Chondrocyte (in vitro differentiated cells): ENCODE results near the gene ANKRD11. TPM values are rescaled to one million over a fixed set of nuclear protein-coding genes. Genes with fewer than 3 reads are reported as not detected.
"Not testable (repeated sequence)": the region's sequence is repeated elsewhere in the genome, so short reads cannot be mapped to it uniquely, and the experiment has no call there.

Experiments used
- DNase-seq: peaks from one replicate; pipeline ENCODE4 v3.0.0; 2021; ENCODE audit warnings: mixed read lengths, low spot score
- H3K27ac Mint-ChIP-seq: one replicate; pipeline ENCODE4 v1.8.0; 2021; ENCODE audit warnings: mild to moderate bottlenecking, moderate library complexity, mixed read lengths; ENCODE audit not compliant: unreplicated experiment
- H3K27me3 Mint-ChIP-seq: 2 replicates; pipeline ENCODE4 v1.8.0; 2021; ENCODE audit warnings: low read depth, mixed read lengths
- H3K36me3 Mint-ChIP-seq: 2 replicates; pipeline ENCODE4 v1.8.0; 2021; ENCODE audit warnings: low read depth, mixed read lengths
- H3K4me1 Mint-ChIP-seq: 2 replicates; pipeline ENCODE4 v1.8.0; 2021; ENCODE audit warnings: low read depth, mild to moderate bottlenecking, mixed read lengths
- H3K4me3 Mint-ChIP-seq: one replicate; pipeline ENCODE4 v1.8.0; 2021; ENCODE audit warnings: mild to moderate bottlenecking, moderate library complexity, mixed read lengths; ENCODE audit not compliant: unreplicated experiment
- H3K9me3 Mint-ChIP-seq: 2 replicates; pipeline ENCODE4 v1.8.0; 2021; ENCODE audit warnings: low read depth, mixed read lengths
- total RNA-seq: library from RNA; stranded (reverse); gene quantifications from 3 replicates; pipeline ENCODE4 v1.2.1, GENCODE V29; 2021
- TF ChIP-seq, protein P1 (sequence below): fragments of 200-600 bp; sonication (generic); IDR thresholded peaks from 2 replicates; pipeline ENCODE4 v1.5.0; 2021; ENCODE audit warnings: antibody characterized with exemption, mild to moderate bottlenecking, moderate library complexity

The ANKRD11 gene
- total RNA-seq, 1 donor from 2014 or later, result 180 TPM

- TF ChIP-seq, protein P1, sequence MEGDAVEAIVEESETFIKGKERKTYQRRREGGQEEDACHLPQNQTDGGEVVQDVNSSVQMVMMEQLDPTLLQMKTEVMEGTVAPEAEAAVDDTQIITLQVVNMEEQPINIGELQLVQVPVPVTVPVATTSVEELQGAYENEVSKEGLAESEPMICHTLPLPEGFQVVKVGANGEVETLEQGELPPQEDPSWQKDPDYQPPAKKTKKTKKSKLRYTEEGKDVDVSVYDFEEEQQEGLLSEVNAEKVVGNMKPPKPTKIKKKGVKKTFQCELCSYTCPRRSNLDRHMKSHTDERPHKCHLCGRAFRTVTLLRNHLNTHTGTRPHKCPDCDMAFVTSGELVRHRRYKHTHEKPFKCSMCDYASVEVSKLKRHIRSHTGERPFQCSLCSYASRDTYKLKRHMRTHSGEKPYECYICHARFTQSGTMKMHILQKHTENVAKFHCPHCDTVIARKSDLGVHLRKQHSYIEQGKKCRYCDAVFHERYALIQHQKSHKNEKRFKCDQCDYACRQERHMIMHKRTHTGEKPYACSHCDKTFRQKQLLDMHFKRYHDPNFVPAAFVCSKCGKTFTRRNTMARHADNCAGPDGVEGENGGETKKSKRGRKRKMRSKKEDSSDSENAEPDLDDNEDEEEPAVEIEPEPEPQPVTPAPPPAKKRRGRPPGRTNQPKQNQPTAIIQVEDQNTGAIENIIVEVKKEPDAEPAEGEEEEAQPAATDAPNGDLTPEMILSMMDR, result no peak
- H3K4me3 Mint-ChIP-seq, result no peak overlapping the region
- no peaks in the 10 kb centered on the region for H3K27me3 Mint-ChIP-seq
- no peak overlapping the region for H3K27ac Mint-ChIP-seq
- no peaks in the 10 kb centered on the region for H3K36me3 Mint-ChIP-seq
- DNase-seq, result no peak
- no peaks in the 10 kb centered on the region for H3K9me3 Mint-ChIP-seq
- peaks cover 50% of the 10 kb centered on the region for H3K4me1 Mint-ChIP-seq
These were observed 101.8 kb downstream of the ANKRD11 start for GRCh38 chr16:89388536-89388935.

- peaks cover 56% of the 10 kb centered on the region for H3K4me1 Mint-ChIP-seq
- TF ChIP-seq, protein P1, result no peak
- no peaks in the 10 kb centered on the region for H3K36me3 Mint-ChIP-seq
- H3K27me3 Mint-ChIP-seq, result no peaks in the 10 kb centered on the region
- H3K9me3 Mint-ChIP-seq, result no peaks in the 10 kb centered on the region
- H3K27ac Mint-ChIP-seq, result no peak overlapping the region
- H3K4me3 Mint-ChIP-seq, result no peak overlapping the region
- DNase-seq, result peak; percentile 68
These were observed 103.8 kb downstream of the ANKRD11 start for GRCh38 chr16:89386306-89387185.

DNA sequence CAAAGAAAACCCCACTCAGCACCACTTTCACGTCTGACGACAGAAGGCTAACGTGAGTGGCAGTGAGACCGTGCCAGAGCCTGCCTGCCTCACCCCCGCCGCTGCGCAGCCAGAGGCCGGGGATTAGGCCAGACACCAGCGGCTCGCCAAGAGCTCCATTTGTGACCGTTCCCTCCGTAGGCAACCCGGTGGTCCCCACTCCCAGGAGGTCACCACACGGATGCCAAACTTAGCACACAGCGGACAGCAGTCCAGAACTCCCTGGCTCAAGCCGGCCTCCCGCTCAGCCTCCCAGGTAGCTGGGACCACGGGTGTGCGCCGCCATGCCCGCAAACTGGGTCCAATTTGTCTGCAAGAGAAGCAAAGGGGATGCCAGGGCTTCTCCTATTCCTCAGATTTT lies 104.6 kb downstream of the ANKRD11 start:
- peaks cover 61% of the 10 kb centered on the region for H3K4me1 Mint-ChIP-seq
- no peak for DNase-seq
- no peak overlapping the region for H3K27ac Mint-ChIP-seq
- no peak overlapping the region for H3K4me3 Mint-ChIP-seq
- no peaks in the 10 kb centered on the region for H3K36me3 Mint-ChIP-seq
- no peaks in the 10 kb centered on the region for H3K27me3 Mint-ChIP-seq
- TF ChIP-seq, protein P1, result no peak
- no peaks in the 10 kb centered on the region for H3K9me3 Mint-ChIP-seq

- TF ChIP-seq, protein P1, result no peak
- Mint-ChIP-seq H3K27me3 (no peaks in the 10 kb centered on the region), H3K4me1 (peaks cover 71% of the 10 kb centered on the region), H3K36me3 (no peaks in the 10 kb centered on the region), H3K4me3 (no peak overlapping the region), H3K9me3 (no peaks in the 10 kb centered on the region), H3K27ac (peak overlapping the region; percentile 61)
- peak; percentile 62 for DNase-seq
These were observed 106.1 kb downstream of the ANKRD11 start for GRCh38 chr16:89384282-89384681.

GRCh38 chr16:89383095-89384003 lies 107.0 kb downstream of the ANKRD11 start:
- H3K4me3 Mint-ChIP-seq, result no peak overlapping the region
- H3K27me3 Mint-ChIP-seq, result no peaks in the 10 kb centered on the region
- peak; percentile 81 for DNase-seq
- no peaks in the 10 kb centered on the region for H3K9me3 Mint-ChIP-seq
- TF ChIP-seq, protein P1, result peak; percentile 32
- H3K4me1 Mint-ChIP-seq, result peaks cover 71% of the 10 kb centered on the region
- H3K27ac Mint-ChIP-seq, result peak overlapping the region; percentile 83
- H3K36me3 Mint-ChIP-seq, result no peaks in the 10 kb centered on the region

GRCh38 chr16:89382555-89382954 lies 107.8 kb downstream of the ANKRD11 start:
- not testable (repeated sequence) for H3K36me3 Mint-ChIP-seq, H3K27me3 Mint-ChIP-seq, H3K9me3 Mint-ChIP-seq, H3K4me3 Mint-ChIP-seq
- Mint-ChIP-seq H3K4me1 (peaks cover 69% of the 10 kb centered on the region), H3K27ac (peak overlapping the region; percentile 83)
- DNase-seq, result peak; percentile 10
